ENCODE results near the gene MEST.

MEST gene

DNA sequence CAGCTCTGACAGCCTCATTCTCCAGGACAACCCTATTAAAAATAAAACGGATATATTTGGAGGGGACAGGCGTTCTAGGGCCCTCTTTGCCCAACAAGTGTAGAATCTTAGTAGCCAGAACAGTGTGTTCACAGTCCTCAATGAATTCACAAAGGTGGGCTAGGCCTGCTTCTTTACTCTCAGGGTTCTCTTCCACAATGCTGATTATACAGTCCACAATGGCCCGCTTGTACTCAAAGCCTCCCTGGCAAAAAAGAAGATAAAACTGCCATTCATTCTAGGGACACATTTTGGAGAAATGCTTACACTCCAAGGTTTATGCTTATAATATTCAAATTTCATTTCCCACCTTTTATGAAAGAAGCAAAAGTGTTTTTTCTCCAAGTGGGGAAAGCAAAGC is 62.6 kb downstream of the MEST start:
- DNase-seq (ENCODE audit: low read depth), result no peak
- TF ChIP-seq, protein P1, sequence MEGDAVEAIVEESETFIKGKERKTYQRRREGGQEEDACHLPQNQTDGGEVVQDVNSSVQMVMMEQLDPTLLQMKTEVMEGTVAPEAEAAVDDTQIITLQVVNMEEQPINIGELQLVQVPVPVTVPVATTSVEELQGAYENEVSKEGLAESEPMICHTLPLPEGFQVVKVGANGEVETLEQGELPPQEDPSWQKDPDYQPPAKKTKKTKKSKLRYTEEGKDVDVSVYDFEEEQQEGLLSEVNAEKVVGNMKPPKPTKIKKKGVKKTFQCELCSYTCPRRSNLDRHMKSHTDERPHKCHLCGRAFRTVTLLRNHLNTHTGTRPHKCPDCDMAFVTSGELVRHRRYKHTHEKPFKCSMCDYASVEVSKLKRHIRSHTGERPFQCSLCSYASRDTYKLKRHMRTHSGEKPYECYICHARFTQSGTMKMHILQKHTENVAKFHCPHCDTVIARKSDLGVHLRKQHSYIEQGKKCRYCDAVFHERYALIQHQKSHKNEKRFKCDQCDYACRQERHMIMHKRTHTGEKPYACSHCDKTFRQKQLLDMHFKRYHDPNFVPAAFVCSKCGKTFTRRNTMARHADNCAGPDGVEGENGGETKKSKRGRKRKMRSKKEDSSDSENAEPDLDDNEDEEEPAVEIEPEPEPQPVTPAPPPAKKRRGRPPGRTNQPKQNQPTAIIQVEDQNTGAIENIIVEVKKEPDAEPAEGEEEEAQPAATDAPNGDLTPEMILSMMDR (IDR thresholded peaks at IDR 0.05; ENCODE audit: insufficient read depth, low read depth, low read length, missing control alignments), result no peak
- H3K4me3 ChIP-seq (ENCODE audit: low read depth, low read length), result no peak overlapping the region
